AG08395 (cell line): ENCODE results near the gene PAM.

Experiments used
- DNase-seq: peaks from one replicate; pipeline ENCODE4 v3.0.0; 2012; ENCODE audit warnings: mixed read lengths, low spot score

Gene PAM

GRCh38 chr5:102754767-102755431, at the start of gene PAM:
Gene PAM, plus strand, starts transcription at chr5:102755305. Its CDS starts 110,891 bp downstream, at chr5:102866196.
- peak; percentile 83 for DNase-seq

- DNase-seq, result no peak
Measured at GRCh38 chr5:102711525-102712385, 43.4 kb upstream of the PAM start.

GRCh38 chr5:102713278-102713677, 41.8 kb upstream of the PAM start:
- no peak for DNase-seq

- no peak for DNase-seq
Measured at GRCh38 chr5:102713682-102714231, 41.3 kb upstream of the PAM start.

GRCh38 chr5:102715082-102715807, 39.9 kb upstream of the PAM start:
- DNase-seq, result peak; percentile 69

- no peak for DNase-seq
Measured at GRCh38 chr5:102716017-102716416, 39.1 kb upstream of the PAM start.

GRCh38 chr5:102718819-102719218, 36.3 kb upstream of the PAM start:
- peak; percentile 22 for DNase-seq

- no peak for DNase-seq
Measured at GRCh38 chr5:102719886-102720285, 35.2 kb upstream of the PAM start.

- no peak for DNase-seq
Measured at GRCh38 chr5:102720969-102721368, 34.1 kb upstream of the PAM start.

- peak; percentile 69 for DNase-seq
Measured at GRCh38 chr5:102722931-102723330, 32.2 kb upstream of the PAM start.

- DNase-seq, result no peak
Measured at GRCh38 chr5:102731693-102732092, 23.4 kb upstream of the PAM start.

GRCh38 chr5:102733534-102733933, 21.6 kb upstream of the PAM start:
- no peak for DNase-seq

- DNase-seq, result no peak
Measured at GRCh38 chr5:102737161-102737560, 17.9 kb upstream of the PAM start.

- DNase-seq, result no peak
Measured at GRCh38 chr5:102737805-102738469, 17.2 kb upstream of the PAM start.

GRCh38 chr5:102740515-102740914, 14.6 kb upstream of the PAM start:
- no peak for DNase-seq

GRCh38 chr5:102742215-102742614, 12.9 kb upstream of the PAM start:
- DNase-seq, result no peak

- DNase-seq, result no peak
Measured at GRCh38 chr5:102743900-102744299, 11.2 kb upstream of the PAM start.

GRCh38 chr5:102747386-102748166, 7.5 kb upstream of the PAM start:
- no peak for DNase-seq

- DNase-seq, result no peak
Measured at GRCh38 chr5:102749416-102750030, 5.6 kb upstream of the PAM start.

GRCh38 chr5:102750151-102750834, 4.8 kb upstream of the PAM start:
- no peak for DNase-seq
